Hematopoietic multipotent progenitor cell treated with erythropoietin and hydrocortisone succinate and interleukin-3 and kit ligand, for 15 days (in vitro differentiated cells): Measurements from ENCODE around the gene HPCAL1.

ENCODE experiments used
- DNase-seq: peaks from one replicate; pipeline ENCODE4 v3.0.0-alpha.2; 2015; ENCODE audit warnings: low spot score

The HPCAL1 gene

GRCh38 chr2:10390369-10390801 lies 87.7 kb downstream of the HPCAL1 start:
- DNase-seq, result no peak

GRCh38 chr2:10392100-10392499 lies 89.4 kb downstream of the HPCAL1 start:
- DNase-seq, result no peak

GRCh38 chr2:10392548-10392947 lies 89.8 kb downstream of the HPCAL1 start:
- no peak for DNase-seq

GRCh38 chr2:10392951-10393639 lies 90.4 kb downstream of the HPCAL1 start:
- no peak for DNase-seq

- DNase-seq, result no peak
These were observed 90.9 kb downstream of the HPCAL1 start for GRCh38 chr2:10393640-10393982.

GRCh38 chr2:10395893-10396292 lies 93.2 kb downstream of the HPCAL1 start:
- DNase-seq, result no peak

GRCh38 chr2:10396464-10396863 lies 93.8 kb downstream of the HPCAL1 start:
- no peak for DNase-seq

GRCh38 chr2:10397297-10397875 lies 94.7 kb downstream of the HPCAL1 start:
- no peak for DNase-seq

- DNase-seq, result no peak
These were observed 95.2 kb downstream of the HPCAL1 start for GRCh38 chr2:10397878-10398277.

- no peak for DNase-seq
These were observed 95.8 kb downstream of the HPCAL1 start for GRCh38 chr2:10398496-10398895.

GRCh38 chr2:10399358-10399757 lies 96.7 kb downstream of the HPCAL1 start:
- no peak for DNase-seq

GRCh38 chr2:10400002-10400401 lies 97.3 kb downstream of the HPCAL1 start:
- no peak for DNase-seq

- no peak for DNase-seq
These were observed 97.9 kb downstream of the HPCAL1 start for GRCh38 chr2:10400568-10400977.

GRCh38 chr2:10400978-10401951 lies 98.6 kb downstream of the HPCAL1 start:
- no peak for DNase-seq

- DNase-seq, result no peak
These were observed 99.4 kb downstream of the HPCAL1 start for GRCh38 chr2:10402062-10402585.

GRCh38 chr2:10402653-10403215 lies 100.0 kb downstream of the HPCAL1 start:
- DNase-seq, result no peak

- no peak for DNase-seq
These were observed 101.8 kb downstream of the HPCAL1 start for GRCh38 chr2:10404324-10405143.

GRCh38 chr2:10405448-10405847 lies 102.7 kb downstream of the HPCAL1 start:
- DNase-seq, result no peak

- DNase-seq, result no peak
These were observed 103.3 kb downstream of the HPCAL1 start for GRCh38 chr2:10406016-10406415.

- no peak for DNase-seq
These were observed 103.9 kb downstream of the HPCAL1 start for GRCh38 chr2:10406491-10407188.

GRCh38 chr2:10407432-10407831 lies 104.7 kb downstream of the HPCAL1 start:
- no peak for DNase-seq
